Gastroesophageal sphincter (tissue), 4 donors: ENCODE results near the gene FTCD. TPM values are rescaled to one million over a fixed set of nuclear protein-coding genes. Genes with fewer than 3 reads are reported as not detected.

Experiments
- ATAC-seq: fragments of 150-250 bp; one replicate; pipeline ENCODE4 v1.9.1; 2016; ENCODE audit warnings: mild to moderate bottlenecking, moderate library complexity
- H3K27ac ChIP-seq, 4 donors: fragments of 200-600 bp; sonication (generic) in 3 of 4; 1 replicate in 3 of 4; 2 replicates in 1 of 4; pipeline ENCODE4 v1.5.1; 2016 to 2019
- H3K27me3 ChIP-seq: fragments of 200-600 bp; sonication (generic); one replicate; pipeline ENCODE4 v1.5.1; 2019
- H3K36me3 ChIP-seq, 2 donors: fragments of 200-600 bp; sonication (generic); one replicate each; pipeline ENCODE4 v1.5.1; 2019; ENCODE audit warnings: control low read depth in 1 of 2
- H3K4me1 ChIP-seq, 3 donors: fragments of 200-600 bp; sonication (generic); 1 replicate in 2 of 3; 2 replicates in 1 of 3; pipeline ENCODE4 v1.5.1; 2016 to 2019; ENCODE audit warnings: control low read depth in 2 of 3
- H3K4me3 ChIP-seq, 2 donors: fragments of 200-600 bp; sonication (generic); one replicate each; pipeline ENCODE4 v1.5.1; 2019; ENCODE audit warnings: mild to moderate bottlenecking in 1 of 2, moderate library complexity in 1 of 2
- H3K9me3 ChIP-seq, 3 donors: fragments of 200-600 bp; sonication (generic); one replicate each; pipeline ENCODE4 v1.5.1; 2017 to 2019; ENCODE audit warnings: control low read depth in 2 of 3
- EP300 ChIP-seq: sonication (generic); formaldehyde crosslinking; IDR thresholded peaks from one replicate; pipeline ENCODE4 v1.6.1; 2017; ENCODE audit warnings: antibody characterized with exemption, mild to moderate bottlenecking
- POLR2A ChIP-seq, 2 donors: fragments of 450-650 bp; IDR thresholded peaks; one replicate each; pipeline ENCODE4 v1.6.1; 2017; ENCODE audit warnings: antibody characterized with exemption in 2 of 2, mild to moderate bottlenecking in 2 of 2, moderate library complexity in 1 of 2
- POLR2AphosphoS5 ChIP-seq: sonication (generic); formaldehyde crosslinking; IDR thresholded peaks from one replicate; pipeline ENCODE4 v1.6.1; 2017; ENCODE audit warnings: antibody characterized with exemption
- WGBS, 2 donors: methylation state at CpG; one replicate each; pipeline ENCODE4 v1.1.5; 2018; ENCODE audit warnings: low coverage in 1 of 2; 5-methylcytosine and 5-hydroxymethylcytosine counted together
- total RNA-seq, 4 donors: library from RNA; depleted of rRNA; stranded (reverse); fragments of >200 nt; gene quantifications; one replicate each; pipeline ENCODE4 v1.1.0, GENCODE V29; 2016
- TF ChIP-seq, protein P1 (sequence below), 4 experiments: fragments of 200-600 bp in 2 of 4; fragments of 450-650 bp in 2 of 4; sonication (generic) in 1 of 4; IDR thresholded peaks; one replicate each; pipeline ENCODE4 v1.5.1; 2017 to 2019; ENCODE audit warnings: antibody characterized with exemption in 4 of 4, mild to moderate bottlenecking in 2 of 4, moderate library complexity in 2 of 4

Gene FTCD
- total RNA-seq, 4 donors from 2014 or later: 0.31 to 1.5 TPM; not detected in 2

DNA sequence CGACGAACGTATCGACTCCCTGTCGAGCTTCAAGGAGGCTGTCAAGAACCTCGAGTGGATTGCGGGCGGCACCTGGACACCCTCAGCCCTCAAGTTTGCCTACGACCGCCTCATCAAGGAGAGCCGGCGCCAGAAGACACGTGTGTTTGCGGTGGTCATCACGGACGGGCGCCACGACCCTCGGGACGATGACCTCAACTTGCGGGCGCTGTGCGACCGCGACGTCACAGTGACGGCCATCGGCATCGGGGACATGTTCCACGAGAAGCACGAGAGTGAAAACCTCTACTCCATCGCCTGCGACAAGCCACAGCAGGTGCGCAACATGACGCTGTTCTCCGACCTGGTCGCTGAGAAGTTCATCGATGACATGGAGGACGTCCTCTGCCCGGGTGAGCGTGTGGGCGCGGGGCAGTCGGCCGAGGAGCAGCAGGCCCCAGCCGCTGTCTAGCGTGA is 29.5 kb downstream of the FTCD start:
- Histone ChIP-seq H3K4me1 (peaks cover 0 to 17% (median 0%) of the 10 kb centered on the region in 3 donors), H3K27ac (peak overlapping the region in 2 of 4 donors; percentile 43 to 69), H3K27me3 (no peaks in the 10 kb centered on the region), H3K36me3 (peaks cover 0 to 87% of the 10 kb centered on the region in 2 donors), H3K9me3 (no peaks in the 10 kb centered on the region), H3K4me3 (no peak overlapping the region)
- no peak for TF ChIP-seq POLR2A (IDR thresholded peaks at IDR 0.05)
- TF ChIP-seq POLR2AphosphoS5: no peak
- TF ChIP-seq, protein P1, sequence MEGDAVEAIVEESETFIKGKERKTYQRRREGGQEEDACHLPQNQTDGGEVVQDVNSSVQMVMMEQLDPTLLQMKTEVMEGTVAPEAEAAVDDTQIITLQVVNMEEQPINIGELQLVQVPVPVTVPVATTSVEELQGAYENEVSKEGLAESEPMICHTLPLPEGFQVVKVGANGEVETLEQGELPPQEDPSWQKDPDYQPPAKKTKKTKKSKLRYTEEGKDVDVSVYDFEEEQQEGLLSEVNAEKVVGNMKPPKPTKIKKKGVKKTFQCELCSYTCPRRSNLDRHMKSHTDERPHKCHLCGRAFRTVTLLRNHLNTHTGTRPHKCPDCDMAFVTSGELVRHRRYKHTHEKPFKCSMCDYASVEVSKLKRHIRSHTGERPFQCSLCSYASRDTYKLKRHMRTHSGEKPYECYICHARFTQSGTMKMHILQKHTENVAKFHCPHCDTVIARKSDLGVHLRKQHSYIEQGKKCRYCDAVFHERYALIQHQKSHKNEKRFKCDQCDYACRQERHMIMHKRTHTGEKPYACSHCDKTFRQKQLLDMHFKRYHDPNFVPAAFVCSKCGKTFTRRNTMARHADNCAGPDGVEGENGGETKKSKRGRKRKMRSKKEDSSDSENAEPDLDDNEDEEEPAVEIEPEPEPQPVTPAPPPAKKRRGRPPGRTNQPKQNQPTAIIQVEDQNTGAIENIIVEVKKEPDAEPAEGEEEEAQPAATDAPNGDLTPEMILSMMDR (IDR thresholded peaks at IDR 0.05): no peak
- TF ChIP-seq EP300: no peak
- ATAC-seq: no peak
- WGBS, 2 donors: no CpG with 5 or more reads among the region's 47 CpGs

DNA sequence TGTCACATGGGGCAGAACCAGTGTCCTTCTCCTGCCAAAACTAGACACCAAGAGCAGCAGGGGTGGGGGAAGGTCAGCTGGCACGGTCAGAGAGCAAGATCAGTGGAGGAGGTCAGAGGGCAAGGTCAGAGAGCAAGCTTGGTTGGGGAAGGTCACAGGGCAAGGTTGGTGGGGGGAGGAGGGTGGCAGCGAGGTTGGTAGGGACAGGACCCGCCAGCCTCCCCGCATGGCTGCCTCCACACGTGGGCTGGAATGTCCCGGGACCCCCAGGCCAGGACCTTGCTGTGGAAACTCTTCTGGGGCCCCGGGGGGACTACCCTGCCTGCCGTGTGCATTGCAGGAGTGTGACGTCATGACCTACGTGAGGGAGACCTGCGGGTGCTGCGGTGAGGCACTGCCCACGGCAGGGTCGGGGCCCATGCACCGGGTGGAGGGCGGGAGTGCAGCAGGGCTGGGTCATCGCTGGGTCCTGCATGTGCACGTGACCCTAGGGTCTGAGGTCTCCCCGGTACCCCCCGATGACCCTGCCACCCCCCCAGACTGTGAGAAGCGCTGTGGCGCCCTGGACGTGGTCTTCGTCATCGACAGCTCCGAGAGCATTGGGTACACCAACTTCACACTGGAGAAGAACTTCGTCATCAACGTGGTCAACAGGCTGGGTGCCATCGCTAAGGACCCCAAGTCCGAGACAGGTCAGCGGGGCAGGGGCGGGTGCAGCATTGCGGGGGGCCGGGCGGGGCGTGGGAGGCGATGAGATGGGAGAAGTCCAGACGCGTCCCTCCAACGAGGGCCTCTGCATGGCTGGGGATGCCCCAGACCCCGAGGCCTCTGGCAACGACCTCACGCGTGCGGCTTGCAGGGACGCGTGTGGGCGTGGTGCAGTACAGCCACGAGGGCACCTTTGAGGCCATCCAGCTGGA is 30.2 kb downstream of the FTCD start:
- H3K27ac ChIP-seq: peak overlapping the region in 3 of 4 donors; percentile 11 to 69 (median 43)
- peaks cover 0 to 94% of the 10 kb centered on the region in 2 donors for H3K36me3 ChIP-seq
- H3K4me1 ChIP-seq: peaks cover 0 to 16% (median 0%) of the 10 kb centered on the region in 3 donors
- WGBS, 2 donors: 33 to 80% methylated on average over 3 to 4 of the region's 49 CpGs
- H3K4me3 ChIP-seq: no peak overlapping the region
- ATAC-seq: no peak
- TF ChIP-seq, protein P1 (IDR thresholded peaks at IDR 0.05): no peak
- no peak for TF ChIP-seq POLR2AphosphoS5
- TF ChIP-seq POLR2A (IDR thresholded peaks at IDR 0.05): no peak
- TF ChIP-seq EP300: no peak
- H3K9me3 ChIP-seq: no peaks in the 10 kb centered on the region
- no peaks in the 10 kb centered on the region for H3K27me3 ChIP-seq

DNA sequence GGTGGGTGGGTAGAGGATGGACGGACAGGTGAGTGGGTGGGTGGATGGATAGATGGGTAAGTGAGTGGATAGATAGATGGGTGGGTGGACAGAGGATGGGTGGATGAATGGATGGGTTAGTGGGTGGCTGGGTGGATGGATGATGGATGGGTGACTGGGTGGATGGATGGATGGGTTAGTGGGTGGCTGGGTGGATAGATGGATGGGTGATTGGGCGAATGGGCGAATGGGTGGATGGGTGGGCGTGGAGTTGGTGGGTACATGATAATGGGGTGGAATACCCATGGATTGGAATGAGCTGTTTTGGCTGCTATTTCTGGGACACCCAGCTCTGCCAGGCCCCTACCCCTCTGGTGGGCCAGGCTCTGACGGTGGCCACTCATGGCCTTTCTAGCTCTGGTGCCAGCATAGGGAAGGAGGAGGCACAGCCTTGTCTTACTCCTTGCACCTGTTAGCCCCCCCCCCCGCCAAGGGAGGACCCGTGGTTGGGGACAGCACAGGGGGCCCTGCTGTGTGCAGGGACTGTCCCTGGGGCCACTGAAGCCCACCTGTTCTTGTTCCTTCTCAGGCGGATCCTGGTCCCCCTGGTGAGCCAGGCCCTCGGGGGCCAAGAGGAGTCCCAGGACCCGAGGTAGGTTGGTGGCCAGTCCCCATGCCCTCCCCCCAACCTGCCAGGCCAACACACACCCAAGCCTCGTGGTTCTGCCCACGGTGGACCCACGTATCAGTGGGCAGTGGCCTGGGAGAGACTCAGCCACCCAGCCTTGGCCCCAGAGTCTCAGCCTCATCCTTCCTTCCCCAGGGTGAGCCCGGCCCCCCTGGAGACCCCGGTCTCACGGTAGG is 31.1 kb downstream of the FTCD start:
- WGBS, 2 donors: 75 to 92% methylated on average over 4 to 9 of the region's 16 CpGs
- Histone ChIP-seq H3K4me3 (no peak overlapping the region), H3K27me3 (no peaks in the 10 kb centered on the region), H3K36me3 (peaks cover 0 to 100% of the 10 kb centered on the region in 2 donors), H3K9me3 (no peaks in the 10 kb centered on the region), H3K4me1 (peaks cover 0 to 16% (median 0%) of the 10 kb centered on the region in 3 donors), H3K27ac (peak overlapping the region in 3 of 4 donors; percentile 7 to 43 (median 11))
- TF ChIP-seq POLR2A (IDR thresholded peaks at IDR 0.05): no peak
- TF ChIP-seq, protein P1 (IDR thresholded peaks at IDR 0.05): no peak
- no peak for TF ChIP-seq POLR2AphosphoS5
- TF ChIP-seq EP300: no peak
- no peak for ATAC-seq

DNA sequence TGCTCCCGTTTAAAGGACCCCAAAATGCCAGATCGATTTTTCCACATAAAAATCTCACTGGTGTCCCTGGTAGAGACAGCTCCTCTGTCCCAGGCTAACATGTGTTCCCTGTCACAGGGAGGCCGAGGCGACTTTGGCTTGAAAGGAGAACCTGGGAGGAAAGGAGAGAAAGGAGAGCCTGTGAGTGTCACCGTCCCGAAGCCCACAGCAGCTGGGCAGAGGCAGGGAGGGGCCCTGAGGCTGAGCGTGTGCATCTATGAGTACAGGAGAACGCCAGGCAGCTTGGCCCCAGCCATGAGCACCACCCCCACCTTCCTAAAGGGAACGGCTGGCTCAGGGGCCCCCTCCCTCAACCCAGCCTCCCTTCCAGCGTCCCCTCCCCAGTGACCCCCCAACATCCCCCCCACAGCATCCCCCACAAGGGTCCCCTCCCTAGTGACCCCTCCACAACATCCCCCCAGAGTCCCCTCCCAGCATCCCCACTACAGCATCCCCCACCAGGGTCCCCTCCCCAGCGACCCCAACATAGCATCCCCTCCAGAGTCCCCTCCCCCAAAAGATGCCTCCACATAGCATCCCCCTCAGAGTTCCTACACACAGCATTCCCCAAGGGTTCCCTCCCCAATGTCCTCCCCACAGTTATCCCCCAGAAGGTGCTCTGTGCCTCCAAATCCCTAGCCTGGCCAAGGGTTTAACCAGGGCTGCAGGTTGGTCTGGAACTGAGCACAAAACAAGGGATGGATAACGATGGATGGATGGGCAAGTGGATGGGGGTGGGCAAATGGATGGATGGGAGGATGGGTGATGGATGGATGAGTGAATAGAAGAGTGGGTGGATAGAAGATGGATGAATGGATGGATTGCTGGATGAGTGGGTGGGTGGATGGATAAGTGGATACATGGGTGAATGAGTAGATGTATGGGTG is 32.4 kb downstream of the FTCD start:
- H3K27ac ChIP-seq: peak overlapping the region in 3 of 4 donors; percentile 4 to 63 (median 58)
- ATAC-seq: no peak
- peaks cover 0 to 9% (median 0%) of the 10 kb centered on the region in 3 donors for H3K4me1 ChIP-seq
- no peaks in the 10 kb centered on the region for H3K27me3 ChIP-seq
- TF ChIP-seq POLR2A (IDR thresholded peaks at IDR 0.05): no peak
- TF ChIP-seq EP300: no peak
- TF ChIP-seq, protein P1 (IDR thresholded peaks at IDR 0.05): no peak
- TF ChIP-seq POLR2AphosphoS5: no peak
- 85 to 88% methylated on average over 6 of the region's 12 CpGs for WGBS, 2 donors
- peaks cover 0 to 100% of the 10 kb centered on the region in 2 donors for H3K36me3 ChIP-seq
- H3K4me3 ChIP-seq: no peak overlapping the region
- no peaks in the 10 kb centered on the region for H3K9me3 ChIP-seq
